BJ (cell line): ENCODE results near the gene ZNF444. TPM values are rescaled to one million over a fixed set of nuclear protein-coding genes. Genes with fewer than 3 reads are reported as not detected.
"Not testable (repeated sequence)": the region's sequence is repeated elsewhere in the genome, so short reads cannot be mapped to it uniquely, and the experiment has no call there.

ENCODE experiments used
- CTCF ChIA-PET: fragments of 350-600 bp; formaldehyde crosslinking; extraction: SDS; loops from one replicate; lab custom pipeline; 2021; ENCODE audit warnings: antibody characterized with exemption, inconsistent platforms; lab: Yijun Ruan, JAX
- POLR2A ChIA-PET: fragments of 300-600 bp; sonication (Branson Sonifier 250); formaldehyde crosslinking; extraction: SDS; loops from one replicate; lab custom pipeline; 2021; ENCODE audit warnings: antibody characterized with exemption; lab: Charles Lee
- DNase-seq: peaks from one replicate; pipeline ENCODE4 v3.0.0-alpha.2; 2011; ENCODE audit warnings: low read depth
- H3K27me3 ChIP-seq: 2 replicates; pipeline ENCODE4 v1.6.0; 2011; ENCODE audit warnings: low read length; ENCODE audit not compliant: control insufficient read depth, insufficient read depth
- H3K36me3 ChIP-seq: 2 replicates; pipeline ENCODE4 v1.5.1; 2011; ENCODE audit warnings: low read length; ENCODE audit not compliant: control insufficient read depth, insufficient read depth
- H3K4me3 ChIP-seq: 2 replicates; pipeline ENCODE4 v1.5.1; 2011; ENCODE audit warnings: low read depth, mild to moderate bottlenecking, control low read depth, low read length
- polyA plus RNA-seq: library from polyadenylated mRNA; depleted of rRNA; stranded (reverse); fragments of >200 nt; gene quantifications from 2 replicates; pipeline ENCODE4 v1.2.3, GENCODE V29; 2011
- TF ChIP-seq, protein P1 (sequence below): IDR thresholded peaks from 2 replicates; pipeline ENCODE4 v1.5.1; 2011; ENCODE audit warnings: low read depth, mild to moderate bottlenecking, control low read depth, inconsistent platforms, low read length, moderate library complexity; ENCODE audit not compliant: insufficient read depth

ZNF444 gene
- polyA plus RNA-seq, 1 experiment: 11.5 TPM

DNA sequence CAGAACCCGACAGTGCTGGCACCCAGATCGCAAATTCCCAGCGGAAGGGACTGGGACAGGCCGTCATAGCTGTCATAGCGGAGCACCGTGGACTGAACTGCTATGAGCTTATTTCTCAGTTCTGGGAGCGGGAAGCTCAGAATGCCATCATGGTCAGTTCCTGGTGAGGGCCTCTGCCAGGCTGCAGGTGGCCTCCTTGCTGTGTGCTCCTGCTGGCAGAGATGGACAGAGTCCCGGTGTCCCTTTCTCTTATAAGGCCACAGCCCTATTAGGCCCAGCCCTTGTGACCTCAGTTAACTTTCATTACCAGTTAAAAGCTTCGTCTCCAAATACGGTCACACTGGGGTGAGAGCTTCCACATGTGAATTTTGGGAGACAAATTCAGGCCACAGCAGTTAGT, 4.6 kb downstream of the ZNF444 start:
- DNase-seq: no peak
- POLR2A ChIA-PET: no interaction called here
- CTCF ChIA-PET: interaction anchor here (1.2 kb wide), 1 partner anchor 12 kb away, joined by 3 read pairs; no protein-coding TSS in a partner anchor
- H3K27me3 ChIP-seq: no peaks in the 10 kb centered on the region
- TF ChIP-seq, protein P1, sequence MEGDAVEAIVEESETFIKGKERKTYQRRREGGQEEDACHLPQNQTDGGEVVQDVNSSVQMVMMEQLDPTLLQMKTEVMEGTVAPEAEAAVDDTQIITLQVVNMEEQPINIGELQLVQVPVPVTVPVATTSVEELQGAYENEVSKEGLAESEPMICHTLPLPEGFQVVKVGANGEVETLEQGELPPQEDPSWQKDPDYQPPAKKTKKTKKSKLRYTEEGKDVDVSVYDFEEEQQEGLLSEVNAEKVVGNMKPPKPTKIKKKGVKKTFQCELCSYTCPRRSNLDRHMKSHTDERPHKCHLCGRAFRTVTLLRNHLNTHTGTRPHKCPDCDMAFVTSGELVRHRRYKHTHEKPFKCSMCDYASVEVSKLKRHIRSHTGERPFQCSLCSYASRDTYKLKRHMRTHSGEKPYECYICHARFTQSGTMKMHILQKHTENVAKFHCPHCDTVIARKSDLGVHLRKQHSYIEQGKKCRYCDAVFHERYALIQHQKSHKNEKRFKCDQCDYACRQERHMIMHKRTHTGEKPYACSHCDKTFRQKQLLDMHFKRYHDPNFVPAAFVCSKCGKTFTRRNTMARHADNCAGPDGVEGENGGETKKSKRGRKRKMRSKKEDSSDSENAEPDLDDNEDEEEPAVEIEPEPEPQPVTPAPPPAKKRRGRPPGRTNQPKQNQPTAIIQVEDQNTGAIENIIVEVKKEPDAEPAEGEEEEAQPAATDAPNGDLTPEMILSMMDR: no peak
- peaks cover 9% of the 10 kb centered on the region for H3K36me3 ChIP-seq
- no peak overlapping the region for H3K4me3 ChIP-seq

DNA sequence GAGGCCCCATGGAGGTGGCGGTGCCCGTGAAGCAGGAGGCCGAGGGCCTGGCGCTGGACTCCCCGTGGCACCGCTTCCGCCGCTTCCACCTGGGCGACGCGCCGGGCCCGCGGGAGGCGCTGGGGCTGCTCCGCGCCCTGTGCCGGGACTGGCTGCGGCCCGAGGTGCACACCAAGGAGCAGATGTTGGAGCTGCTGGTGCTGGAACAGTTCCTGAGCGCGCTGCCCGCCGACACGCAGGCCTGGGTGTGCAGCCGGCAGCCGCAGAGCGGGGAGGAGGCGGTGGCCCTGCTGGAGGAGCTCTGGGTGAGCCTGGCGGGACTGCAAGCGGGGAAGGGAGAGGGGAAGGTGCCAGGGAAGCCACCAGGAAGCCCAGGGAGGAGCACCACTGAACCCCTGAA, 5.8 kb downstream of the ZNF444 start:
- no peaks in the 10 kb centered on the region for H3K27me3 ChIP-seq
- DNase-seq: no peak
- POLR2A ChIA-PET: no interaction called here
- TF ChIP-seq, protein P1: no peak
- H3K36me3 ChIP-seq: peaks cover 9% of the 10 kb centered on the region
- H3K4me3 ChIP-seq: no peak overlapping the region
- CTCF ChIA-PET: no interaction called here

DNA sequence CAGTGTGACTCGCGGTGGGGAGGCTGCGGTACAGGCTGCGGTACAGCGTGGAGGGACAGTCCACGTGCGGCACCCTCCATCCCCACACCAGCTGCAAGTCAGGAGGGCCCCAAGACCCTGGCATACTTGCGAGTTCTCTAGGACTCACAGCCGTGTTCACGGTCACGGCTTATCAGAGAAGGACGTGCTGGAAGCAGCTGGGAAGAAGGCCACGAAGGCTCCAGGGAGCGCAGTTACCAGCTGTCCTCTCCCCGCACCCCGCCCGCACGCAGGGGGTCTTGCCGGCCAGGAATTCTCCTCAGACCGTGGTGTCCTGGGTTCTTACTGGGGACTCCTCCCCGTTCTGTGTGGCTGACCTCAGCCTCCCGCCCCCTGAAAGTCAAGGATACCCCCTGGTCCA, 6.2 kb downstream of the ZNF444 start:
- ChIA-PET CTCF (no interaction called here), POLR2A (no interaction called here)
- DNase-seq: no peak
- TF ChIP-seq, protein P1: no peak
- Histone ChIP-seq H3K4me3 (no peak overlapping the region), H3K36me3 (peaks cover 9% of the 10 kb centered on the region), H3K27me3 (no peaks in the 10 kb centered on the region)

DNA sequence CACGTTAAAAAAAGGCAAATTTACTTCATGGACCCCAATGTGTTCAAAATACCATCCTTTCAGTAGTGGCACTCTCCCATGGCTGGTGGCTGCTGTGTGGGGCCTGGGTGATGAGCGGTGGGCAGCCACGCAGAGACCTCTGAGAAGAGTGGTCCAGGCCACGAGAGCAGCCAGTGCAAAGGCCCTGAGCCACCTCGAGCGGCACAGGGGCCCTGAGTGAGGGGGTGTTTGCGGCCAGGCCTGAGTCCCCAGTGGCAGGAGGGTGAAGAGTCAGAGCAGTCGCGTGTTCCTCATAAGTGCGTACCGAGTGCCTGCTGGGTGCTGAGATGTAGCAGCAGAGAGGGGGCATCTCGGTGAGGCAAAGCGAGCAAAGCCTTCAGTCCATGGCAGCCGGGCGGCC, 7.0 kb downstream of the ZNF444 start:
- TF ChIP-seq, protein P1: no peak
- Histone ChIP-seq H3K36me3 (peaks cover 6% of the 10 kb centered on the region), H3K27me3 (no peaks in the 10 kb centered on the region), H3K4me3 (no peak overlapping the region)
- ChIA-PET CTCF (no interaction called here), POLR2A (no interaction called here)
- DNase-seq: no peak

DNA sequence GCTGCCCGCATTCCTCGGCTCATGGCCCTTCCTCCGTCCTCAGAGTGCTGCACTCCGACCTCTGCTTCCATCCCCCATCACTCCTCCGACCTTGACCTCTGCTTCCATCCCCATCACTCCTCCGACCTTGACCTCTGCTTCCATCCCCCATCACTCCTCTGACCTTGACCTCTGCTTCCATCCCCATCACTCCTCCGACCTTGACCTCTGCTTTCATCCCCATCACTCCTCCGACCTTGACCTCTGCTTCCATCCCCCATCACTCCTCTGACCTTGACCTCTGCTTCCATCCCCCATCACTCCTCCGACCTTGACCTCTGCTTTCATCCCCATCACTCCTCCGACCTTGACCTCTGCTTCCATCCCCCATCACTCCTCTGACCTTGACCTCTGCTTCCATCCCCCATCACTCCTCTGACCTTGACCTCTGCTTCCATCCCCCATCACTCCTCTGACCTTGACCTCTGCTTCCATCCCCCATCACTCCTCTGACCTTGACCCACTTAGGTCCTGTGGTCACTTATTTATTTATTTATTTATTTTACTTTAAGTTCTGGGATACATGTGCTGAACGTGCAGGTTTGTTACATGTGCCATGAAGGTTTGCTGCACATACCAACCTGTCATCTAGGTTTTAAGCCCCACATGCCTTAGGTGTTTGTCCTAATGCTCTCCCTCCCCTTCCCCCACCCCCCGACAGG, 8.0 kb downstream of the ZNF444 start:
- DNase-seq, CTCF ChIA-PET, H3K36me3 ChIP-seq, POLR2A ChIA-PET, H3K4me3 ChIP-seq, H3K27me3 ChIP-seq: not testable (repeated sequence)

DNA sequence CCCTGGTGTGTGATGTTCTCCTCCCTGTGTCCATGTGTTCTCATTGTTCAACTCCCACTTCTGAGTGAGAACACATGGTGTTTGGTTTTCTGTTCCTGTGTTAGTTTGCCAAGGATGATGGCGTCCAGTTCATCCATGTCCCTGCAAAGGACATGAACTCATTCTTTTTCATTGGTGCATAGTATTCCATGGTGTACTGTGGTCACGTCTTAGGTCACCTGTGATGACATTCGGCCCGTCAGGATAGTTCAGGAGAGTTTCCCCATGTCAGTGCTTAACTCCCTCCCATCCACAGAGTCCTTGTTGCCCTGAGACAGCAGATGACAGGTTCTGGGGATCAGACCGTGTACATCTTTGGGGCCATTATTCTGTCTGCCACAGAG, 8.6 kb downstream of the ZNF444 start:
- Histone ChIP-seq H3K4me3 (no peak overlapping the region), H3K36me3 (peaks cover 10% of the 10 kb centered on the region), H3K27me3 (no peaks in the 10 kb centered on the region)
- POLR2A ChIA-PET: no interaction called here
- DNase-seq: no peak
- CTCF ChIA-PET: no interaction called here
- TF ChIP-seq, protein P1: no peak
